HepG2 (cell line): ENCODE data around the gene SRP9. TPM values are rescaled to one million over a fixed set of nuclear protein-coding genes. Genes with fewer than 3 reads are reported as not detected.

ENCODE experiments used
- ATAC-seq: fragments of 200-7000 bp; cut with Tn5 transposase; 3 replicates; pipeline ENCODE4 v1.9.1; 2020; ENCODE audit warnings: mild to moderate bottlenecking, moderate library complexity
- BruUV-seq: library from RNA; stranded (reverse); fragments of 400-500 nt; replicated peaks from 2 replicates; lab custom pipeline; 2021; lab: Mats Ljungman, UMichigan
- CTCF ChIA-PET: fragments of 300-600 bp; formaldehyde crosslinking; extraction: SDS; loops from one replicate; lab custom pipeline; 2021; ENCODE audit warnings: low total read pairs, inconsistent platforms, low intra/inter-chr PET ratio; lab: Yijun Ruan, JAX
- POLR2A ChIA-PET: fragments of 350-600 bp; sonication (Branson Sonifier 250); formaldehyde crosslinking; loops from one replicate; lab custom pipeline; 2020; ENCODE audit warnings: antibody characterized with exemption, inconsistent platforms; lab: Yijun Ruan, JAX
- DNase-seq: peaks from one replicate; pipeline ENCODE4 v3.0.0-alpha.2; 2015; ENCODE audit warnings: low spot score
- FAIRE-seq: peaks from 3 replicates; lab custom pipeline; 2011; peaks lifted over from hg19 to GRCh38; lab: Jason Lieb, UNC
- H2AFZ ChIP-seq: one replicate; pipeline ENCODE4 v1.6.1; 2011; ENCODE audit warnings: low read length, inconsistent platforms
- H3K27ac ChIP-seq: fragments of 300-600 bp; 3 replicates; pipeline ENCODE4 v1.8.0; 2011; ENCODE audit warnings: mixed run types, mild to moderate bottlenecking, mixed read lengths, low read length, inconsistent platforms; ENCODE audit not compliant: insufficient read depth; ENCODE audit errors: extremely low read length
- H3K27me3 ChIP-seq, 2 experiments: fragments of 200-600 bp in 1 of 2; 2 replicates in 1 of 2; 3 replicates in 1 of 2; pipeline versions ENCODE4 v1.6.0 to v1.8.0; 2011; ENCODE audit warnings: low read length in 2 of 2, mild to moderate bottlenecking in 2 of 2, moderate library complexity in 2 of 2, inconsistent platforms in 1 of 2; ENCODE audit not compliant: insufficient read depth in 2 of 2, control insufficient read depth in 1 of 2
- H3K36me3 ChIP-seq, 2 experiments: fragments of 200-600 bp in 1 of 2; replicated peaks in 1 of 2; 2 replicates in 1 of 2; 3 replicates in 1 of 2; pipeline versions ENCODE4 v1.5.1 to v1.8.0; 2011; ENCODE audit warnings: low read length in 2 of 2, inconsistent platforms in 1 of 2; ENCODE audit not compliant: insufficient read depth in 2 of 2, control insufficient read depth in 1 of 2
- H3K4me1 ChIP-seq: 2 replicates; pipeline ENCODE4 v1.5.1; 2012; ENCODE audit warnings: low read length, inconsistent platforms; ENCODE audit not compliant: insufficient read depth
- H3K4me2 ChIP-seq: 2 replicates; pipeline ENCODE4 v1.6.0; 2011; ENCODE audit warnings: low read depth, low read length, inconsistent platforms
- H3K4me3 ChIP-seq, 3 experiments: fragments of 200-600 bp in 1 of 3; sonication (generic), shearing (Covaris generic) in 1 of 3; replicated peaks in 1 of 3; 2 replicates each; pipeline ENCODE4 v1.5.1; 2011 to 2016; ENCODE audit warnings: low read length in 3 of 3, inconsistent platforms in 2 of 3, low read depth in 2 of 3, mild to moderate bottlenecking in 2 of 3, control low read depth in 1 of 3, mixed read lengths in 1 of 3; ENCODE audit not compliant: insufficient read depth in 1 of 3
- H3K79me2 ChIP-seq: one replicate; pipeline ENCODE4 v1.6.1; 2011; ENCODE audit warnings: low read length, inconsistent platforms; ENCODE audit not compliant: insufficient read depth
- H3K9ac ChIP-seq: 2 replicates; pipeline ENCODE4 v1.6.0; 2011; ENCODE audit warnings: mild to moderate bottlenecking, low read depth, low read length, inconsistent platforms; ENCODE audit not compliant: insufficient read depth
- H3K9me3 ChIP-seq: 2 replicates; pipeline ENCODE4 v1.5.1; 2012; ENCODE audit warnings: mild to moderate bottlenecking, low read length
- H4K20me1 ChIP-seq: 2 replicates; pipeline ENCODE4 v1.6.0; 2011; ENCODE audit warnings: inconsistent platforms, mild to moderate bottlenecking, low read length, moderate library complexity; ENCODE audit not compliant: insufficient read depth
- MAFK ChIP-seq, 2 experiments: IDR thresholded peaks in 1 of 2; conservative IDR thresholded peaks in 1 of 2; 2 replicates each; pipeline ENCODE4 v1.6.1; 2011; ENCODE audit warnings: improper control_type of control experiment in 2 of 2, low read length in 2 of 2
- NFKB2 ChIP-seq: sonication (generic); formaldehyde crosslinking; IDR thresholded peaks from 2 replicates; pipeline ENCODE4 v1.4.0; 2020; ENCODE audit warnings: missing genetic modification reagents, borderline replicate concordance
- SATB2 ChIP-seq: sonication (generic); formaldehyde crosslinking; IDR thresholded peaks from 2 replicates; pipeline ENCODE4 v1.5.0; 2020; ENCODE audit warnings: missing genetic modification reagents
- SOX13 ChIP-seq, 3 experiments: fragments of 450-650 bp in 1 of 3; sonication (generic) in 1 of 3; formaldehyde crosslinking in 1 of 3; IDR thresholded peaks in 2 of 3; conservative IDR thresholded peaks in 1 of 3; 2 replicates each; pipeline versions ENCODE4 v1.5.0 to v1.6.1; 2016 to 2020; ENCODE audit warnings: antibody characterized with exemption in 1 of 3, mild to moderate bottlenecking in 1 of 3, missing compliant biosample characterization in 1 of 3, missing genetic modification reagents in 1 of 3, moderate library complexity in 1 of 3
- TSC22D2 ChIP-seq: sonication (generic); formaldehyde crosslinking; IDR thresholded peaks from 2 replicates; pipeline ENCODE4 v1.5.1; 2020; ENCODE audit warnings: missing genetic modification reagents, mild to moderate bottlenecking, borderline replicate concordance
- ZNF558 ChIP-seq: sonication (generic); formaldehyde crosslinking; IDR thresholded peaks from 2 replicates; pipeline ENCODE4 v1.9.0; 2022; ENCODE audit warnings: mild to moderate bottlenecking, missing genetic modification reagents, borderline replicate concordance
- ZNF577 ChIP-seq: sonication (generic); formaldehyde crosslinking; IDR thresholded peaks from 2 replicates; pipeline ENCODE4 v1.4.0; 2020; ENCODE audit warnings: mild to moderate bottlenecking, low read depth, missing genetic modification reagents, borderline replicate concordance
- WGBS: methylation state at CpG from one replicate; pipeline ENCODE4 v1.1.6; 2017; ENCODE audit warnings: low lambda C conversion rate; 5-methylcytosine and 5-hydroxymethylcytosine counted together
- in situ Hi-C: cut with HindIII; loops from 2 replicates; pipeline ENCODE4 v1.10.0; 2017; ENCODE audit warnings: low pct_unique_long_range_greater_than_20kb; ENCODE audit not compliant: extremely low pct_ligation_motif_present
- intact Hi-C: fragments of 100-400 bp; cut with micrococcal nuclease; formaldehyde crosslinking; loops from one replicate; pipeline ENCODE4 v1.10.0; 2022; ENCODE audit not compliant: unreplicated experiment
- polyA plus RNA-seq, 8 experiments: library from polyadenylated mRNA; depleted of rRNA in 3 of 8; stranded (reverse) in 7 of 8; unstranded in 1 of 8; fragments of >200 nt; fragmentation: Illumina TruSeq in 4 of 8; extraction: Trizol in 4 of 8; gene quantifications; 2 replicates each; pipeline versions ENCODE4 v1.2.1 to v1.2.3, GENCODE V29; 2011 to 2016; ENCODE audit warnings: low read depth in 4 of 8, missing spikeins in 1 of 8, mixed read lengths in 1 of 8; ENCODE audit not compliant: insufficient read depth in 1 of 8
- total RNA-seq, 5 experiments: library from RNA; depleted of rRNA; stranded (reverse); fragments of >200 nt; fragmentation: Illumina TruSeq; extraction: Trizol; gene quantifications; 2 replicates each; pipeline ENCODE4 v1.2.3, GENCODE V29; 2016; ENCODE audit warnings: low read depth in 1 of 5
- TF ChIP-seq, protein P1 (sequence below): sonication (generic); formaldehyde crosslinking; IDR thresholded peaks from 2 replicates; pipeline ENCODE4 v1.4.0; 2020; ENCODE audit warnings: missing genetic modification reagents
- TF ChIP-seq, protein P2 (sequence below): sonication (generic); formaldehyde crosslinking; IDR thresholded peaks from 2 replicates; pipeline ENCODE4 v1.4.0; 2020; ENCODE audit warnings: missing genetic modification reagents; ENCODE audit errors: not compliant biosample characterization
- TF ChIP-seq, protein P3 (sequence below): sonication (generic); formaldehyde crosslinking; conservative IDR thresholded peaks from 2 replicates; pipeline ENCODE4 v1.8.1; 2023; ENCODE audit warnings: missing genetic modification reagents

The SRP9 gene
- total and polyA plus RNA-seq, 2 of the 13 experiments (the other 11 are each of a cell fraction or from before 2014, with no cell fraction given) = 251 to 307 TPM

DNA sequence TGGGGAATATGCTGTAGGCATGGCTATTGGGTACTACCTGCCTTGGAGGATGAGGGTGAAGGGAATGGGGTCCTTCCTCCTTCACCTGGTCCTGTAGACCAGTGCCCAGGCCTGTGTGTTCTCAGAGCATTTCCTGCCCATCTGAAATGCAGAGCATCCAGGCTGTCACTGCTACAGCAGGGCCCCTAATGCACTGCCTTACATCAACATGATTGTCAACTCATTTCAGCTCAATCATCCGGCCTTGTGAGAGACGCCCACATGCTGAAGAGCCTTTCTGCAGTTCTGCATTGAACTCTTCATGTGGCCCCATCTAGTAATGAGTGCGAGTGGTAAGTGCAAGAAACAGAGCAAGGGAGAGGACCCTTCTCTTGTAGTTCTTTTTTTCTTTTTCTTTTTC, 39.8 kb upstream of the SRP9 start:
- TF ChIP-seq TSC22D2 = no peak
- TF ChIP-seq, protein P1, sequence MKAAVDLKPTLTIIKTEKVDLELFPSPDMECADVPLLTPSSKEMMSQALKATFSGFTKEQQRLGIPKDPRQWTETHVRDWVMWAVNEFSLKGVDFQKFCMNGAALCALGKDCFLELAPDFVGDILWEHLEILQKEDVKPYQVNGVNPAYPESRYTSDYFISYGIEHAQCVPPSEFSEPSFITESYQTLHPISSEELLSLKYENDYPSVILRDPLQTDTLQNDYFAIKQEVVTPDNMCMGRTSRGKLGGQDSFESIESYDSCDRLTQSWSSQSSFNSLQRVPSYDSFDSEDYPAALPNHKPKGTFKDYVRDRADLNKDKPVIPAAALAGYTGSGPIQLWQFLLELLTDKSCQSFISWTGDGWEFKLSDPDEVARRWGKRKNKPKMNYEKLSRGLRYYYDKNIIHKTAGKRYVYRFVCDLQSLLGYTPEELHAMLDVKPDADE = no peak
- no peak for TF ChIP-seq ZNF558 (CRISPR knock-in tag)
- TF ChIP-seq ZNF577 (CRISPR knock-in tag) = no peak
- TF ChIP-seq, protein P2, sequence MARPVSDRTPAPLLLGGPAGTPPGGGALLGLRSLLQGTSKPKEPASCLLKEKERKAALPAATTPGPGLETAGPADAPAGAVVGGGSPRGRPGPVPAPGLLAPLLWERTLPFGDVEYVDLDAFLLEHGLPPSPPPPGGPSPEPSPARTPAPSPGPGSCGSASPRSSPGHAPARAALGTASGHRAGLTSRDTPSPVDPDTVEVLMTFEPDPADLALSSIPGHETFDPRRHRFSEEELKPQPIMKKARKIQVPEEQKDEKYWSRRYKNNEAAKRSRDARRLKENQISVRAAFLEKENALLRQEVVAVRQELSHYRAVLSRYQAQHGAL = no peak
- TF ChIP-seq, protein P3, sequence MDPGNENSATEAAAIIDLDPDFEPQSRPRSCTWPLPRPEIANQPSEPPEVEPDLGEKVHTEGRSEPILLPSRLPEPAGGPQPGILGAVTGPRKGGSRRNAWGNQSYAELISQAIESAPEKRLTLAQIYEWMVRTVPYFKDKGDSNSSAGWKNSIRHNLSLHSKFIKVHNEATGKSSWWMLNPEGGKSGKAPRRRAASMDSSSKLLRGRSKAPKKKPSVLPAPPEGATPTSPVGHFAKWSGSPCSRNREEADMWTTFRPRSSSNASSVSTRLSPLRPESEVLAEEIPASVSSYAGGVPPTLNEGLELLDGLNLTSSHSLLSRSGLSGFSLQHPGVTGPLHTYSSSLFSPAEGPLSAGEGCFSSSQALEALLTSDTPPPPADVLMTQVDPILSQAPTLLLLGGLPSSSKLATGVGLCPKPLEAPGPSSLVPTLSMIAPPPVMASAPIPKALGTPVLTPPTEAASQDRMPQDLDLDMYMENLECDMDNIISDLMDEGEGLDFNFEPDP (CRISPR knock-in tag) = no peak
- no peak for TF ChIP-seq SATB2 (CRISPR knock-in tag)
- no peak for TF ChIP-seq SOX13 (IDR thresholded peaks at IDR 0.05)
- no peak for TF ChIP-seq SOX13 (CRISPR knock-in tag; conservative IDR thresholded peaks at IDR 0.05 in 1 of 2, IDR thresholded peaks at IDR 0.05 in 1 of 2)
- TF ChIP-seq MAFK (conservative IDR thresholded peaks at IDR 0.05 in 1 of 2, IDR thresholded peaks at IDR 0.05 in 1 of 2; ENCODE audit: low read length in 2 of 2) = no peak
- TF ChIP-seq NFKB2 (CRISPR knock-in tag) = no peak
- peaks cover 57% of the 10 kb centered on the region for H3K4me1 ChIP-seq
- FAIRE-seq = no peak
- no peaks in the 10 kb centered on the region for H4K20me1 ChIP-seq
- H3K36me3 ChIP-seq = no peaks in the 10 kb centered on the region
- no peak overlapping the region for H2AFZ ChIP-seq
- ATAC-seq = no peak
- no peak for DNase-seq
- H3K79me2 ChIP-seq = no peaks in the 10 kb centered on the region
- no peak overlapping the region for H3K27ac ChIP-seq
- POLR2A ChIA-PET = interaction anchor here (3.4 to 3.6 kb wide), 2 partner anchors 9 to 30 kb away, joined by 36 to 41 read pairs; no protein-coding TSS in a partner anchor
- H3K27me3 ChIP-seq = peaks cover 0 to 5% of the 10 kb centered on the region in 2 experiments; a peak in 1 of 5 replicates
- in situ Hi-C loops (no loop called here), intact Hi-C loops (loop anchor here (5.0 kb wide), 2 partner anchors 34 to 36 kb away; no protein-coding TSS in a partner anchor)
- H3K9ac ChIP-seq = no peak overlapping the region
- CTCF ChIA-PET = no interaction called here
- no peak overlapping the region for H3K4me3 ChIP-seq
- no peaks in the 10 kb centered on the region for H3K9me3 ChIP-seq
- H3K4me2 ChIP-seq = no peak overlapping the region
- BruUV-seq = no TSS peak
- 61% methylated on average over 3 of the region's 3 CpGs for WGBS
